DOHH2 (cell line): ENCODE results near the gene HSFX4.

ENCODE experiments used
- EZH2phosphoT487 ChIP-seq: fragments of 200-600 bp; sonication (generic); IDR thresholded peaks from 2 replicates; pipeline ENCODE4 v1.6.1; 2017; ENCODE audit warnings: borderline replicate concordance, mild to moderate bottlenecking, antibody characterized with exemption, low read length, moderate library complexity, mixed read lengths
- TF ChIP-seq, protein P1 (sequence below): fragments of 200-600 bp; sonication (generic); IDR thresholded peaks from one replicate; pipeline ENCODE4 v1.5.1; 2014; ENCODE audit warnings: antibody characterized with exemption, mild to moderate bottlenecking, low read depth, low read length; ENCODE audit not compliant: poor library complexity, severe bottlenecking

DNA sequence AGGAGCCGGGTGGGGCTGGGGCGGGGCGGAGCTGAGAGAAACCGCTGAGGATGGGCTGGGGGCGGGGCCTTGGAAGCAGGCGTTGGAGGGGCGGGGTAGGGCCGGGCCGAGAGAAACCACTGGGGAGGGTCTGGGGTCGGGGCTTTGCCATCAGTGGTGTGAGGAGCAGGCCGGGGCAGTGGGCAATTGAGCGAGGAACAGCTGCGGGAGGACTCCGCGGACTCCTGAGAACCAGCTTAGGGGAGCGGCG lies 10.2 kb downstream of the HSFX4 start:
- TF ChIP-seq, protein P1, sequence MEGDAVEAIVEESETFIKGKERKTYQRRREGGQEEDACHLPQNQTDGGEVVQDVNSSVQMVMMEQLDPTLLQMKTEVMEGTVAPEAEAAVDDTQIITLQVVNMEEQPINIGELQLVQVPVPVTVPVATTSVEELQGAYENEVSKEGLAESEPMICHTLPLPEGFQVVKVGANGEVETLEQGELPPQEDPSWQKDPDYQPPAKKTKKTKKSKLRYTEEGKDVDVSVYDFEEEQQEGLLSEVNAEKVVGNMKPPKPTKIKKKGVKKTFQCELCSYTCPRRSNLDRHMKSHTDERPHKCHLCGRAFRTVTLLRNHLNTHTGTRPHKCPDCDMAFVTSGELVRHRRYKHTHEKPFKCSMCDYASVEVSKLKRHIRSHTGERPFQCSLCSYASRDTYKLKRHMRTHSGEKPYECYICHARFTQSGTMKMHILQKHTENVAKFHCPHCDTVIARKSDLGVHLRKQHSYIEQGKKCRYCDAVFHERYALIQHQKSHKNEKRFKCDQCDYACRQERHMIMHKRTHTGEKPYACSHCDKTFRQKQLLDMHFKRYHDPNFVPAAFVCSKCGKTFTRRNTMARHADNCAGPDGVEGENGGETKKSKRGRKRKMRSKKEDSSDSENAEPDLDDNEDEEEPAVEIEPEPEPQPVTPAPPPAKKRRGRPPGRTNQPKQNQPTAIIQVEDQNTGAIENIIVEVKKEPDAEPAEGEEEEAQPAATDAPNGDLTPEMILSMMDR, result no peak
- TF ChIP-seq EZH2phosphoT487, result no peak
